ENCODE results near the gene PEPD.

The PEPD gene

DNA sequence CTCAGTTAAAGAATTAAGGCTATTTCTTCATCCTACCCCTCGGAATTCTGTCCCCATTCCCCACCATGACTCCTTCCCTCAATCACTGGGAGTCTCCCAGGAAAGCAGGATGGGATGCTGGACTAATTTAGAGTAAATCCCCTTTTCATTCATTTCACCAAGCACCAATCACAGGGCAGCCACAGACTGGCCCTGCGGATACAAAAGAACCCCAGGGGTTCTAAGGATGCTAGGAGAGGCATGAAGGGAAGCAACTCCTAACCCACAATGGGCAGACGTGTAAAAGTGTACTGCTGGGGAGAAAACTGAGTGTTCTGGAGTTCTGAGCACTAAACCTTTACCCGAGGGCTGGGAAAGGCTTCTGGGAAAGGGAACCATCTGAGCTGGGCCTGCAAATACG, 3.0 kb downstream of the PEPD start:
- intact Hi-C loops (cut with DNase I; ENCODE audit: low total_unique reads) = no loop called here
- no peak overlapping the region for H3K27ac ChIP-seq
- H3K4me1 ChIP-seq = peaks cover 0 to 19% (median 15%) of the 10 kb centered on the region in 4 donors
- H3K36me3 ChIP-seq = peaks cover 0 to 6% (median 0%) of the 10 kb centered on the region in 3 donors
- H3K4me3 ChIP-seq = no peak overlapping the region
- no peak for DNase-seq
- no peaks in the 10 kb centered on the region for H3K27me3 ChIP-seq
- no peak for TF ChIP-seq CTCF (IDR thresholded peaks at IDR 0.05)
- no peaks in the 10 kb centered on the region for H3K9me3 ChIP-seq

DNA sequence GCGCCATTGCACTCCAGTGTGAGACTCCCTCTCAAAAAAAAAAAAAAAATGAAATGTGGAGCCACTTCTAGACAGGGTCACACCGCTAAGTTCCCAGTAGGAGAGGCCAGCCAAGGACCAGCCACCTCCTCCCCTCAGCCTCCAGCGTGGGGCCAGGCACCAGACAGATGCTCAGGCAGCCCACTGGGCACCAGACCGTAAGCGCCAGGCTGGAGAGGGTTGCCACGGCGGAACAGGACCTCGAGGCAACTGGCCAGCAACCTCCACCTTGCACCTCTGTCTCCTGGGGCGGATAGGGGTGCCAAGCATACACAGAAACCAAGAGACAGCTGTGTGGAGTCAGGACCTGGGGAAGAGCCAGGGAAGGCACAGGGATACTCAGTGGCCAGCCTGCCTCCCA, 3.7 kb downstream of the PEPD start:
- intact Hi-C loops (cut with DNase I; ENCODE audit: low total_unique reads) = no loop called here
- TF ChIP-seq CTCF (IDR thresholded peaks at IDR 0.05) = no peak
- H3K9me3 ChIP-seq = no peaks in the 10 kb centered on the region
- H3K4me1 ChIP-seq = peaks cover 0 to 19% (median 15%) of the 10 kb centered on the region in 4 donors
- no peaks in the 10 kb centered on the region for H3K27me3 ChIP-seq
- no peak overlapping the region for H3K4me3 ChIP-seq
- DNase-seq = no peak
- no peak overlapping the region for H3K27ac ChIP-seq
- H3K36me3 ChIP-seq = peaks cover 0 to 6% (median 0%) of the 10 kb centered on the region in 3 donors

DNA sequence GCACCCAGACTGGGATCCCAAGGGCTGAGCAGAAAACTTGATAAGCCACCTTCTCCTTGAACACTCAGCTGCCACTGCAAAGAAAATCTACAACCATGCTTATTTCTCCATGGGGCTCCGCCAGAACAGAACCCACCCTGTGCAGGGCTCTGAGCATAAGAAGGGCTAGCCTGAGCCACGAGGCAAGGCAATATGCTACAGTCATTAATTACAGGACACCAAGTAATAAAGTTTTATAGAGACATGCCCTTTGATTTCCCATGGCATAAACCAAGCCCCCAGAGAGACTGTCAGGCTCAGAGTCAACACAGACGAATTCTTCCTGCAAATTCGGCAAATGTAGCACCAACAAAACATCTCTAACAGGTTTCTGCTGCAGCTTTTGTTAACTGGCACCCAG, 5.7 kb downstream of the PEPD start:
- Histone ChIP-seq H3K9me3 (no peaks in the 10 kb centered on the region), H3K27ac (no peak overlapping the region), H3K4me3 (no peak overlapping the region), H3K4me1 (peaks cover 0 to 9% (median 6%) of the 10 kb centered on the region in 4 donors), H3K36me3 (peaks cover 0 to 26% (median 0%) of the 10 kb centered on the region in 3 donors), H3K27me3 (no peaks in the 10 kb centered on the region)
- no peak for TF ChIP-seq CTCF (IDR thresholded peaks at IDR 0.05)
- DNase-seq = no peak
- intact Hi-C loops (cut with DNase I; ENCODE audit: low total_unique reads) = no loop called here

DNA sequence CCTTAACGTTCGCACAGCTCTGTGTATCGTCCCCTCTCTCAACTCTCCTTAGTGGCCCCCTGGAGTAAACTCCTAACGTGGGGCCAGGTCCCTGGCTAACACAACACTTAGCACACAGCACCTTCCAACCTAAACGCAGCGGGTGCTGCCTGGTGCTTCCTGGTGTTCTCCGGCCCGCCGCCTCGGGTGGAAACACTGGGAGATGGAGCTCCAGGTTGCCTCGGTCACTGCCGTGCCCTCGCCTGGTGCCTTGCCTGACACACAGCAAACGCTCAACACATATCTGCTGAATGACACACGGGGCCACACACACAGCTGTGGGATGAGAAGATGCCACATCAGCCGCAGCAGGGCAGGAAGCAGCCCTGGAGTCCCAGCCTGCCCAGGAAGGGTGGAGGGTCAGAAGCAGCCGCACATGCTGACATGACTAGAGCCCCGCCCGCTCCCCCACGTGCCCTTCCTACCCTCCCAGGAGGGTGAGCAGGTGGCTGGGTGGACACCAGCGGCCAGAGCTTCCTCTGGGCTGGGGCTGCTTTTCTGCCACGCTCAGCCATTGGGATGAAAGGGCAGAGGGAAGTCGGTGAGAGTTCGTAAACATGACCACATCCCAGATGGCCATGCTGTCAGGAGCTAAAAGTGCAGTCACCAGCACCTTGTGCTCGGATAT, 6.6 kb downstream of the PEPD start:
- intact Hi-C loops (cut with DNase I; ENCODE audit: low total_unique reads) = no loop called here
- Histone ChIP-seq H3K27me3 (no peaks in the 10 kb centered on the region), H3K9me3 (no peaks in the 10 kb centered on the region), H3K4me1 (peaks cover 0 to under 1% (median 0%) of the 10 kb centered on the region in 4 donors), H3K27ac (no peak overlapping the region), H3K36me3 (peaks cover 0 to 35% (median 8%) of the 10 kb centered on the region in 3 donors), H3K4me3 (no peak overlapping the region)
- DNase-seq = peak in 1 of 2 donors; percentile 47
- TF ChIP-seq CTCF (IDR thresholded peaks at IDR 0.05) = no peak

DNA sequence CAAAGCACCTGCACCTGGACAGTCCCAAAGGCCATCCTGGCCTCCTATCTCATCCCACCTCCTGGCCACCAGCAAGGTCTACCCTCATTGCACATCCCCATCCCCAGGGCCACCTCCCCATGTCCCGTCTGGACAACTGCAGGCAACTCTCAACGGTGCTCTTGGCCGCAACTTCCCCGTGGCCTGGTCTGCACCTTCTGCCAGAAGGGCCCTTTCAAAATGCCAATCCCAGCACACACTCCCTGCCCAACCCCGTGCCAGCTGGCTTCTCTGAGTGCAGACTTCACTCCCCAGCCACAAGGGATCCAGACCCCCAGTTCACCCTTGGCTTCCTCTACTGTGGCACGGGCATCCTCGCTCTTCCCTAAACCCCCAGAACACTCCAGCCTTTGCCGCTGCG, 8.2 kb downstream of the PEPD start:
- DNase-seq = no peak
- no peak for TF ChIP-seq CTCF (IDR thresholded peaks at IDR 0.05)
- H3K4me1 ChIP-seq = no peaks in the 10 kb centered on the region
- H3K9me3 ChIP-seq = no peaks in the 10 kb centered on the region
- H3K36me3 ChIP-seq = peaks cover 0 to 48% (median 10%) of the 10 kb centered on the region in 3 donors
- H3K4me3 ChIP-seq = no peak overlapping the region
- H3K27ac ChIP-seq = no peak overlapping the region
- intact Hi-C loops (cut with DNase I; ENCODE audit: low total_unique reads) = no loop called here
- H3K27me3 ChIP-seq = no peaks in the 10 kb centered on the region
